Measurements from ENCODE around the gene NEK7.
"Not testable (repeated sequence)": the region's sequence is repeated elsewhere in the genome, so short reads cannot be mapped to it uniquely, and the experiment has no call there.

Gene NEK7

DNA sequence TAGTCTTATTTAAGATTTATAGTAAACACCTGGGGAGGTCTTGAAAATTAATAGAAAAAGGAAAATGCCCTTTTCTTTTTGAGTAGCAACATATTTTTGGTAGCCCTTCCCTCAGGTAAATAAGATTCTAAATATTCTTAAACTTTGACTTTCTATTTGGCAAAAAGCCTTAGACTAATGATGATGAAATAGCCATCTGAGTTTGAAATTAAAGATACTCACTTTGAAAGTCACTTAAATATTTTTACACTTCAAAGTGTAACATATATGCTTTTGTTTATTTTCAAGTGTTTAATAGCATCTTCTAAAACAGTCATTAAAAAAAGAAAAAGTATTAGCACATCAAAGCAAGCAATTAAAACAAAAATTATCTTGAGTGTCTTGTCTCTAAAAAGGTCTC, 135.1 kb downstream of the NEK7 start:
- Histone ChIP-seq H3K27me3 (ENCODE audit: insufficient read depth, low read length) (no peaks in the 10 kb centered on the region), H3K9me3 (ENCODE audit: insufficient read depth, low read depth, low read length) (no peaks in the 10 kb centered on the region), H3K27ac (ENCODE audit: low read depth, low read length) (no peak overlapping the region), H3K4me3 (ENCODE audit: low read length) (no peak overlapping the region), H3K4me1 (ENCODE audit: insufficient read depth, low read length) (peaks cover 29% of the 10 kb centered on the region), H3K36me3 (ENCODE audit: insufficient read depth, low read length) (no peaks in the 10 kb centered on the region), H3K9ac (ENCODE audit: low read depth, low read length) (no peak overlapping the region)

- Histone ChIP-seq H3K4me1 (ENCODE audit: insufficient read depth, low read length) (peaks cover 40% of the 10 kb centered on the region), H3K9ac (ENCODE audit: low read depth, low read length) (no peak overlapping the region), H3K4me3 (ENCODE audit: low read length) (no peak overlapping the region), H3K27ac (ENCODE audit: low read depth, low read length) (no peak overlapping the region), H3K36me3 (ENCODE audit: insufficient read depth, low read length) (no peaks in the 10 kb centered on the region), H3K9me3 (ENCODE audit: insufficient read depth, low read depth, low read length) (no peaks in the 10 kb centered on the region), H3K27me3 (ENCODE audit: insufficient read depth, low read length) (no peaks in the 10 kb centered on the region)
- WGBS = 90% methylated on average over 8 of the region's 8 CpGs
Measured at GRCh38 chr1:198295225-198295624, 138.4 kb downstream of the NEK7 start.

DNA sequence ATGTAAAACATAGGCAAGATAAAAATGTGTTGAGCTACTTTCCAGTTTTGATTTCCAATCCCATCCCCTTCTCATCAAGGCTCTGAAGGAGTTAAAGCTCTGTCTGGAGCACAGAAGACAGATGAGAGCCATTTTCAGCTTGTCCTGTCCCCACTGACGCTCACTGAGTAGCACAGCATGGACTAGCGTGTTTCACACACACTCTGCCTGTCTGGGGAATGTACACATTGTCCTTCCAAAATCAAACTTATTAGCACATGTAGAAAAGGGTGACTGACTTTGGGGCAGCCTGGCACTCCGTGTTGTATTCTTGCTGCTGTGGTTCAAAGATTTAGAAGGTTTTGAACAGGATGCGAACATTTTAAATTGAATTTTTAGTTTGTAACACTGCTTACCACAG, 139.2 kb downstream of the NEK7 start:
- Histone ChIP-seq H3K4me3 (ENCODE audit: low read length) (no peak overlapping the region), H3K4me1 (ENCODE audit: insufficient read depth, low read length) (peaks cover 34% of the 10 kb centered on the region), H3K9me3 (ENCODE audit: insufficient read depth, low read depth, low read length) (no peaks in the 10 kb centered on the region), H3K27me3 (ENCODE audit: insufficient read depth, low read length) (no peaks in the 10 kb centered on the region), H3K27ac (ENCODE audit: low read depth, low read length) (no peak overlapping the region), H3K36me3 (ENCODE audit: insufficient read depth, low read length) (no peaks in the 10 kb centered on the region), H3K9ac (ENCODE audit: low read depth, low read length) (no peak overlapping the region)
- 89% methylated on average over 4 of the region's 4 CpGs for WGBS

DNA sequence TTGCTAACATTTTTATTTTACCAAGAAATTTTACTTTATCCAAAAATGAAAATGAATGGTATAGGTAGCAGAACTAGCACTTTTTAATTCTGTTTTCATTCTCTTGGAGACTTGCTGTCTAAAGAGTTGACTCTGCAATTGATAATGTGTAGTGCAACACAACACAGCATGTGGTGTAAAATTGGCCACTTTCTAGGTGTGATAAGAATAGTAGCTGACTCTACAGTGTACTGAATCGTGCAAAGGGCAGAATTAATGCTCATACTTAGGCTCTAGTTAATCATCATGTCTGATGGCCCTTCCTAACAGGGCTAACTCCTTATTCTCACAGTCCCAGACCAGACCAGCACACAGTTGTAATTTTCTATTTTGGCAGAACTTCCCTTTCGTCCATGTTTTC, 140.5 kb downstream of the NEK7 start:
- H3K36me3 ChIP-seq (ENCODE audit: insufficient read depth, low read length) = no peaks in the 10 kb centered on the region

GRCh38 chr1:198298640-198299039, 141.8 kb downstream of the NEK7 start:
- Histone ChIP-seq H3K27me3 (ENCODE audit: insufficient read depth, low read length) (no peaks in the 10 kb centered on the region), H3K27ac (ENCODE audit: low read depth, low read length) (peak overlapping the region; percentile 26; the same call in 1 of the 2 replicates), H3K4me1 (ENCODE audit: insufficient read depth, low read length) (peaks cover 28% of the 10 kb centered on the region), H3K9me3 (ENCODE audit: insufficient read depth, low read depth, low read length) (no peaks in the 10 kb centered on the region), H3K4me3 (ENCODE audit: low read length) (no peak overlapping the region), H3K9ac (ENCODE audit: low read depth, low read length) (no peak overlapping the region), H3K36me3 (ENCODE audit: insufficient read depth, low read length) (no peaks in the 10 kb centered on the region)
- 48% methylated on average over 6 of the region's 6 CpGs for WGBS

More for the DNA sequence above, 140.5 kb downstream of the NEK7 start:
- Histone ChIP-seq H3K27me3 (ENCODE audit: insufficient read depth, low read length) (no peaks in the 10 kb centered on the region), H3K9ac (ENCODE audit: low read depth, low read length) (no peak overlapping the region), H3K4me1 (ENCODE audit: insufficient read depth, low read length) (peaks cover 28% of the 10 kb centered on the region), H3K9me3 (ENCODE audit: insufficient read depth, low read depth, low read length) (no peaks in the 10 kb centered on the region), H3K27ac (ENCODE audit: low read depth, low read length) (no peak overlapping the region), H3K4me3 (ENCODE audit: low read length) (no peak overlapping the region)
- 98% methylated on average over 2 of the region's 2 CpGs for WGBS

DNA sequence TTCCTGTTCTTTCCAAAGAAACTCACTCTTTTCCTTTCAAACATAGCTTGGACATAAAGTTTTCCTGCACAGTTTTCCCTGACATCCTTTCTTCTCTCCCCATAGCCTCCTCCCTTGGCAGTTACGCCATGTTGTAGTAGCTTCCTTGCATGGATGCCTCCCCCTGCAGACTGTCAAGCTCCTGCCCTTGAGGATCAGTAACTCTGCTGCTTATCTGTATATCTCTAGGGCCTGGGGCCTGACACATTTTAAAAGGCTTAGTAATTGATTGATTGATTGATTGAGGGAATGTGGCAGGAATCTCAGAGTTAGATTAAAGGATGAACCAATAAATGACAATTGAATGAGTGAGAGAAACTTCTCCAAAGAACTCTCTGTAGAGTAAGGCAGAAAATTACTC, 143.7 kb downstream of the NEK7 start:
- Histone ChIP-seq H3K4me3 (ENCODE audit: low read length) (no peak overlapping the region), H3K27me3 (ENCODE audit: insufficient read depth, low read length) (no peaks in the 10 kb centered on the region), H3K9me3 (ENCODE audit: insufficient read depth, low read depth, low read length) (no peaks in the 10 kb centered on the region), H3K36me3 (ENCODE audit: insufficient read depth, low read length) (no peaks in the 10 kb centered on the region), H3K27ac (ENCODE audit: low read depth, low read length) (no peak overlapping the region), H3K9ac (ENCODE audit: low read depth, low read length) (no peak overlapping the region), H3K4me1 (ENCODE audit: insufficient read depth, low read length) (peaks cover 21% of the 10 kb centered on the region)
- WGBS = 88% methylated on average over 1 of the region's 1 CpG

GRCh38 chr1:198304431-198304830, 147.6 kb downstream of the NEK7 start:
- Histone ChIP-seq H3K4me1 (ENCODE audit: insufficient read depth, low read length) (peaks cover 8% of the 10 kb centered on the region; the same call in 1 of the 2 replicates), H3K9ac (ENCODE audit: low read depth, low read length) (no peak overlapping the region), H3K36me3 (ENCODE audit: insufficient read depth, low read length) (no peaks in the 10 kb centered on the region), H3K4me3 (ENCODE audit: low read length) (no peak overlapping the region), H3K9me3 (ENCODE audit: insufficient read depth, low read depth, low read length) (no peaks in the 10 kb centered on the region), H3K27ac (ENCODE audit: low read depth, low read length) (no peak overlapping the region), H3K27me3 (ENCODE audit: insufficient read depth, low read length) (no peaks in the 10 kb centered on the region)
- 100% methylated on average over 1 of the region's 3 CpGs for WGBS

GRCh38 chr1:198314817-198315216, 158.0 kb downstream of the NEK7 start:
- not testable (repeated sequence) for H3K36me3 ChIP-seq (ENCODE audit: insufficient read depth, low read length); H3K27ac ChIP-seq (ENCODE audit: low read depth, low read length); H3K27me3 ChIP-seq (ENCODE audit: insufficient read depth, low read length); H3K9me3 ChIP-seq (ENCODE audit: insufficient read depth, low read depth, low read length)
- WGBS = 43% methylated on average over 15 of the region's 15 CpGs
- Histone ChIP-seq H3K4me3 (ENCODE audit: low read length) (peak overlapping the region; percentile 52), H3K9ac (ENCODE audit: low read depth, low read length) (peak overlapping the region; percentile 66), H3K4me1 (ENCODE audit: insufficient read depth, low read length) (peaks cover 27% of the 10 kb centered on the region)

GRCh38 chr1:198315331-198315730, 158.5 kb downstream of the NEK7 start:
- not testable (repeated sequence) for H3K36me3 ChIP-seq (ENCODE audit: insufficient read depth, low read length); H3K27ac ChIP-seq (ENCODE audit: low read depth, low read length); H3K9me3 ChIP-seq (ENCODE audit: insufficient read depth, low read depth, low read length); H3K27me3 ChIP-seq (ENCODE audit: insufficient read depth, low read length)
- H3K9ac ChIP-seq (ENCODE audit: low read depth, low read length) = 0 out of 2 replicates have a peak overlapping the region, but pooled peaks have one; percentile 66
- H3K4me3 ChIP-seq (ENCODE audit: low read length) = peak overlapping the region; percentile 52; the same call in 1 of the 2 replicates
- peaks cover 27% of the 10 kb centered on the region for H3K4me1 ChIP-seq (ENCODE audit: insufficient read depth, low read length)
- 87% methylated on average over 7 of the region's 8 CpGs for WGBS

DNA sequence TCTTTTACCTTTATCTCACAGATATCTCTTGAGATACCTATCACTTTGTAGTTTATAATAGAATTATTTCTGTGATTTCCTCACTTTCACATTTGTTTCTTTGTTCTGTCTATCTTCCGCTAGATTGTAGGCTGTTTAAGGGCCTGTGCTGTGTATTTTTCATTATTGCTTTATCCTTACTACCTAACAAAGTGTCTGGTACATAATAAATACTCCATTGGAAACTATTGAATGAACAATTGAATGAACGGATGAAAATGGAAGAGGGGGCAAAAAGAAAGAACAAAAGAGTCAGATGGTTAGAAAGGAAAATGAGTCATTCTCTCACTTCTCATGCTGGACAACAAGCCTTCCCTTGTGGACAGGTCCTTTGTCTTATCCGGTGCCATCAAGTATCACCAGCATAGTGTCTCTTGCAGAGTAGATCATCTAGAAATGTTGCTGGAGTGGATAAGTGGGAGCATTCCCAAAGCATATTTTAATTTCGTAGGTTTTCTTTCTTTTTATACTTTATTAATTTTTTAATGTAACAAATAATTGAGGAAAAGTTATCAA, 159.8 kb downstream of the NEK7 start:
- Histone ChIP-seq H3K4me3 (ENCODE audit: low read length) (no peak overlapping the region), H3K36me3 (ENCODE audit: insufficient read depth, low read length) (no peaks in the 10 kb centered on the region), H3K9me3 (ENCODE audit: insufficient read depth, low read depth, low read length) (no peaks in the 10 kb centered on the region), H3K27ac (ENCODE audit: low read depth, low read length) (no peak overlapping the region), H3K27me3 (ENCODE audit: insufficient read depth, low read length) (no peaks in the 10 kb centered on the region), H3K4me1 (ENCODE audit: insufficient read depth, low read length) (peaks cover 34% of the 10 kb centered on the region), H3K9ac (ENCODE audit: low read depth, low read length) (no peak overlapping the region)
- WGBS = 93% methylated on average over 2 of the region's 4 CpGs

GRCh38 chr1:198318085-198318484, 161.3 kb downstream of the NEK7 start:
- Histone ChIP-seq H3K4me3 (ENCODE audit: low read length) (no peak overlapping the region), H3K36me3 (ENCODE audit: insufficient read depth, low read length) (no peaks in the 10 kb centered on the region), H3K27me3 (ENCODE audit: insufficient read depth, low read length) (no peaks in the 10 kb centered on the region), H3K9ac (ENCODE audit: low read depth, low read length) (no peak overlapping the region), H3K4me1 (ENCODE audit: insufficient read depth, low read length) (peaks cover 34% of the 10 kb centered on the region), H3K9me3 (ENCODE audit: insufficient read depth, low read depth, low read length) (no peaks in the 10 kb centered on the region), H3K27ac (ENCODE audit: low read depth, low read length) (no peak overlapping the region)
- WGBS = no CpG with 5 or more reads among the region's 1 CpG

- no peaks in the 10 kb centered on the region for H3K27me3 ChIP-seq (ENCODE audit: insufficient read depth, low read length)
- H3K36me3 ChIP-seq (ENCODE audit: insufficient read depth, low read length) = no peaks in the 10 kb centered on the region
- H3K9me3 ChIP-seq (ENCODE audit: insufficient read depth, low read depth, low read length) = no peaks in the 10 kb centered on the region
- 81% methylated on average over 6 of the region's 6 CpGs for WGBS
- H3K4me1 ChIP-seq (ENCODE audit: insufficient read depth, low read length) = peaks cover 29% of the 10 kb centered on the region
- H3K4me3 ChIP-seq (ENCODE audit: low read length) = no peak overlapping the region
- no peak overlapping the region for H3K9ac ChIP-seq (ENCODE audit: low read depth, low read length)
- no peak overlapping the region for H3K27ac ChIP-seq (ENCODE audit: low read depth, low read length)
Measured at GRCh38 chr1:198320759-198321158, 164.0 kb downstream of the NEK7 start.

All from HUES64 (cell line).